NCI-H1092 (cell line): ENCODE results near the gene PPM1F.

ENCODE experiments used
- DNase-seq: peaks from one replicate; lab custom pipeline; 2025; lab: John Stamatoyannopoulos, UW

The PPM1F gene

DNA sequence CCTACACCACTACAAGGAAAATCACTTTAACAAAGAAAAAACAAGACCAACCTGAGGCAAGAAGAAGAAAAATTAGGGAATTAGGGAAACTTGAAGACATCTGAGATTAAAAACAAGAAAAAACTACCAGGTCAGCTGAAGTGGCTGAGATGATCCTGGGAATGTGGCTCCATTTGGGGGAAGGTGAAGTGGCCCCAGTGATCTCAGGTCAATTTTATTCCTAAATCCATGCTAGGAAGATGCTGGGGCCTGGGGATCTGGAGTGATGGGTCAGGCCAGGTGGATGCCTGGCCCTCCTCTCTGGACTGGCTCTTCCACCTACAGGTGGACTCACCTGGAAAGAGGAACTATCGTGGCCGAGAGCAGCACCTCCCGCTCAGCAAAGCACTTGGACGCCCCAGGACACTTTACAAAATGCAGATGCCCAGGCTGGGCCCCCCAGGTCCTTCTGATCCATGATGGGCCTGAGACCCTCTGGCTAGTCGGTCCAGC is 23.3 kb upstream of the PPM1F start:
- DNase-seq, result no peak

GRCh38 chr22:21975273-21975672 is 22.6 kb upstream of the PPM1F start:
- DNase-seq, result no peak

- no peak for DNase-seq
Observed at GRCh38 chr22:21974058-21974649, 21.5 kb upstream of the PPM1F start.

DNA sequence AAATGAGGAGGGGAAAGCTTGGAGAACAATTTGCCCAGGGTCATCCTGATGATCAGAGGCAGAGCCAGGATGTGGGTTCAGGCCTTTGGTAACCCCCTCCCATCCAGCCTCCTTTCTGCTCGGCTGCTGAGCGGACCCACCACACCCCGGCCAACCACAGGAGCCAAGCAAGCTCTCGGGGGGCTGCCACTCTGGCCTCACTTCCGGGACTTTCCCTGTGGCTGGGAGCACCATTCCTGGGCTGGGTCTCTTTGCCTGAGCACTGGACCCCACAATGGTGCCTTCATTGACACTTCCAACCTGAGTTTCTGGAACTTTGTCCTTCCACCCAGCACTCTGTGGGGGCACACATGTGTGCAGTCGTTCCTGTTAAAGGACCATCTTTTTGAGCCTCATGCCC is 20.2 kb upstream of the PPM1F start:
- no peak for DNase-seq

DNA sequence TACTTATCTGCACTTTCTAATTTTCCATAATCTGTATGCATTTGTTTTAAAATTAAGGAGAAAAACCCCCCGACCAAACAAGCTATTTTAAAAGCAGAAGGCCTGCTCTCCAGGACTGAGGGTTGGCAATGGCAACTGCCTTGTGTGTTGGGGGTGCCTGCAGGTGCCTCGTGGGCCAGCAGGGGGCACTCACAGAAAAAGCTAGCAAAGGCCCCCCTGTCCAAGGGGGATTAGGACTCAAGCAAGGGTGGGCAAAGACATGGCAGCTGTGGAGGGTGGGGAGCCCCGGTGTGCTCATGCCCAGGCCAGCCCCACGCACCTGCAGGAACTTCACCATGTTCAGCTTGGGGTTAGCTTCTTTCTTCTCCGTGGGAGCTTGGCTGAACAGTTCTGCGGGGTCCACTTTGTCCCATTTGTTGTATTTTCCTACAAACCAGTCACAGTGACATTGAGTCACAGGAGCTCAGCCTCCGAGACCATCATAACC is 19.7 kb upstream of the PPM1F start:
- no peak for DNase-seq

DNA sequence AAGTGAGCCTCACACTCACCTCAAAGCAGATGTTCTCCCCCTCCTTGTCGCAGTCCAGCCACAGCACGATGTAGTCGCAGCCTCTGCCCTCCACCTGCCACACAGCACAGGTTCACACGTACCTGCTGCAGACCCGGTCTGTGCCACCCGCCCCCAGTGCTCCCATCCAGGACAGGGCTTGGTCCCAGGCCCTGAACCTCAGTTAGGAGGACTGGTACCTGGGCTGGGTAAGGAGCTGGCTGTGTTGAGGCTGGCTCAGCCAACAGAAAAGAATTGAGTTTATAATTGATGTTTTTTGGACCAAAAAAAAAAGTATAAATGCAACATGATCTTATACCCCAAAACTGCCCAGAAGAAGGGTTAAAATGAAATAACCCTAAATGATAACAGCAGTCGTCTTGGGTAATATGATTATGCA is 19.2 kb upstream of the PPM1F start:
- no peak for DNase-seq

GRCh38 chr22:21970800-21971617 is 18.4 kb upstream of the PPM1F start:
- DNase-seq, result no peak

GRCh38 chr22:21970037-21970799 is 17.6 kb upstream of the PPM1F start:
- DNase-seq, result no peak

DNA sequence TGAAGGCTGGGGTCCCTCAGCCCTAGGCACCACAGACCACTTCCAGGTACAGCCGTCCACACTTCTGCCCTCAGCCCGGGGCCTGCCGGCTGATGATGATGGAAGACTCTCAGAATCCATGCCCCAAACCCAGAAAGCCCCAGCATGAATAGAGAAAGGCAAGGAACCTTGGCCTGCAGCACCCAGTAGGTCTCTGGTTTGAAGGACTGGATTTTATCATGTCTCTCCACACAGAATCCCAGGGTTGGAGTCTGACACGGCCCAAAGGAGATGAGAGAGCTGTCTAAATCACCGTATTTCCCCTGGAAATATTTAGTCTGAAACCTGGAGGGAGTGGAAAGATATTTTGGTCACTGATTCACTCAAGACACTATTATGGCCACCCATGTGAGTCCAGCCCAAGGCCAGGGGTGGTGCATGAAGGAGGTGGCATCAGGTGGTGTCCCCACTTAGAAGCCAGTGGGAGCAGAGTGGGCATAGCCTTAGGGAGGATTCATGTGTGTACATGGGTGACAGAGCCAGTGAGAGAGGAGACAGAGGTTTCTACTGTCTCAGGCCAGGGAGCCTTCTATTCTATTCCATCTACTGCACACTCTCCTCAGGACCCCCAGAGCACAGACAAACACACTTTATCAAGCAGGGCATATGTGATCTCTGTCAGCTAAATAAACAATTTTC is 15.9 kb upstream of the PPM1F start:
- no peak for DNase-seq

DNA sequence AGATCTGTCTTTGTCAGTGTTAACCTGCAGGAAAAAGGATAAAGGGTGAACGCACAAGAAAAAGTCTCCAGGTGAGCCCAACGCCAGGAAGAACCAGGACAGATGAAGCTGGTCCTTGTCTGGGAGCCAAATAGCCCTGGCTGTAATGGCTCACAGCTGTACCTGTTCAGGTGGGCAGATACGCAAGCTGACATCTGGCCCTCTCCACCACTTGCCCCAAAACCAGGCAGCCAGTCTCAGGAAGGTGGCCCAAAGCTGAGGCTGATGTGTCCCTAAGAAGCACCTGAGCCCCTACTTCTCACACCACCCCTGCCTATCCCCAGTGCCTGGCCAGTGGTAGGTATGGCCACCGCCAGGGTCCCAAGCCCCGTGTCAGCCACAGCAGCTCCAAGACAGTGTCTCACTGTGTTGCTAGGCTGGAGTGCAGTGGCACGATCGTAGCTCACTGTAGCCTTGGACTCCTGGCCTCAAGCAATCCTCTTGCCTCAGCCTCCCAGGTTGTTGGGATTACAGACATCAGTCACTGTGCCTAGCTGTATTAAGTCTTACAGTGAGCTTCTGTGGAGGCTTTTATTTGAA is 15.1 kb upstream of the PPM1F start:
- DNase-seq, result no peak

- DNase-seq, result no peak
Observed at GRCh38 chr22:21966643-21967516, 14.2 kb upstream of the PPM1F start.

DNA sequence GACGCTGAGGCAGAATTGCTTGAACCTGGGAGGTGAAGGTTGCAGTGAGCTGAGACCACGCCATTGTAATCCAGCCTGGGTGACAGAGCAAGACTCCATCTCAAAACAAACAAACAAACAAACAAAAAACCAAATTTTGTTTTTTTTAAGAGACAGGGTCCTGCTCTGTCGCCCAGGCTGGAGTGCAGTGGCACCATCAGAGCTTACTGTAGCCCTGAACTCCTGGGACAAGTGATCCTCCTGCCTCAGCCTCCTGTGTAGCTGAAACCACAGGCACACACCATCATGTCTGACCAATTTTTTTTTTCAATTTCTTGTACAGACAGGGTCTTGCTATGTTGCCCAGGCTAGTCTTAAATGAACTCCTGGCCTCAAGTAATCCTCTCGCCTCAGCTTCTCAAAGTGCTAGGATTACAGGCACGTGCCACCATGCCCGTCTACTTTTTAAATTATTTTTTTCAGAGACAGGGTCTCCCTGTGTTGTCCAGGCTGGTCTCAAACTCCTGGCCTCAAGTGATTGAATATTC is 13.2 kb upstream of the PPM1F start:
- no peak for DNase-seq

DNA sequence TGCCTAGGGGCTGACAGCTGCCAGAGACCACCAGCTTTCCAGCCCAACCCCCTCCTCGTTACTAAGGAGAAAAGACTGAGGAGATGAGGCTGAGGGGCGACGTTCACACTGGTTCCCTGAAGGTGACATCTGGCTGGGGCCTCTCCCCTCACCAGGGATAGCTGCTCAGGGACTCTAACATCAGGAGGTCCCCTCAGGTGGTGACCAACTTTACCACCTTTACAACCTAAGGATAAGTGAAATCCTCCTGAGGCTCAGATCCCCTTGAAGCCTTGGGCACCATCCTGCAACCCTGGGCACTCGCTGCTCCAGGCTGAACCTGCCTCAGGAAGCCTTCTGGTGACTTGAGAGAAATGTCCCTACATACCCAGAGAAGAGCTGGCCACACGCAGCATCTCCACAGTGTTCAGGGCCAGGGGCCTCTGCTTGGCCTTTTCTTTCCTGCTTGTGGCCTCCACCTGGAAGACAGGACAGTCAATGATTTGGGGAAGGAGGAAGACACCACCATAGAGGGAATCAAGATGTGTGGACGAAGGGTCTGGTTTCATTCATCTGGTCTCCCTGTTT is 12.4 kb upstream of the PPM1F start:
- DNase-seq, result no peak

GRCh38 chr22:21964234-21964633 is 11.6 kb upstream of the PPM1F start:
- DNase-seq, result no peak

DNA sequence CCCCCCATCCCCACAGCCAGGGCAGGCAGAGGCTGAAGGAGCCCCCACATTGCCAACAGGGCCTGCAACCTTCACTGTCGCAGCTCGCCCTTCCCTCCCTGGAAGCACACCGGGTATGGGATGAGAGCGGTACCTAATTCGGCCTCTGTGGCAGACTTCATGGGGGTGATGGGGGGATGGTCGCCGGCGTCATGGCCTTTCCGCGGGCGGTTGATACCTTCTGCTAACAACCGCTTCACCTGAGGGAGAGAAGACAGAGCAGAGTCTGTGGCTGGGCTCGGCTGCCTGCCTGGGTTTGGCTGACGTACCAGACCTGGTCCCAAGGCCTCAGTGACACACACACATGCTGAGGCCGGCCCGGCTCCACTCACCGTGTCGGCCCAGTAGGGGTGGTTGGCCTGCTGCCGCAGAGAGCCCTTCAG is 11.2 kb upstream of the PPM1F start:
- no peak for DNase-seq

GRCh38 chr22:21963286-21963685 is 10.6 kb upstream of the PPM1F start:
- no peak for DNase-seq

- no peak for DNase-seq
Observed at GRCh38 chr22:21962655-21962949, 10.0 kb upstream of the PPM1F start.

- no peak for DNase-seq
Observed at GRCh38 chr22:21961886-21962654, 9.4 kb upstream of the PPM1F start.

DNA sequence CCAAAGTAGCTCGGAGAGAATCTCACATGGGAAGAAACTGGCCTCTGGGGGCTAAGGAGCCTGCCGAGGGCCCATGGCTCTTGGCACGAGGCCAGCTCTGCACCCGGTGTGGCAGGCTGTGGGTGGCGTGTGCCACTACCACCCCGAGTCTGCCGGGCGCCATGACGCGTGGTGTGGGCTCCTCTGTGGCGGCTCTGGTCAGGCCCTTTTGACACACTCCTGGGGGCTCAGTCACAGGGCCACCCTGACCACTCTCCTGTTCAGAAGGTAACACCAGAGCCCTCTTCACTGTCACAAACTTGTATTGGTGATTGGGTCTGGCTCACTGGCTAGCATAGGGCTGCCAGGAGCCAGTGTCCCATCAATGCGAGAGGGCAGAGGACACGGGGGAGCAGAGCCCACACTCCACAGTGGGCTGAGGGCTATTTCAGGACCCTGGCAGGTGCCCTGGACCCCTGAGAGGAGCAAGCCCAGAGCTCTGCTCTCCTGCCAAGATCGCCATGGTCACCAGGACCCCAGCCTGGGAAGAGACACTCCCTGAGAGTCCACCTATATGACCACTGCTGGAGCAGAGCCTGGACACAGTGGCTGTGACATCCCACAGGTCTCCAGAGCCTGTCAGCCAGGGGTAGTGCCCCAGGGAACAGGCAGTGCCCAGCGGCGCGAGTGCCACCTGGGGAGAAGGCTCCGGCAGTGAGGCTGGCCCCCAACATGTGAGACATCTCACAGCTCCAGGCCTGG is 8.6 kb upstream of the PPM1F start:
- no peak for DNase-seq
